DMS53 treated with DMSO at 0.1 percent for 48 hours (cell line): ENCODE measurements around the gene PWWP2A.

Source experiments
- DNase-seq: peaks from one replicate; lab custom pipeline; 2025; ENCODE audit not compliant: unreplicated experiment; lab: John Stamatoyannopoulos, UW

Gene PWWP2A

GRCh38 chr5:160133918-160134304, 14.7 kb upstream of the PWWP2A start:
- no peak for DNase-seq

GRCh38 chr5:160133071-160133917, 14.0 kb upstream of the PWWP2A start:
- DNase-seq = no peak

GRCh38 chr5:160129841-160130240, 10.6 kb upstream of the PWWP2A start:
- DNase-seq = no peak

GRCh38 chr5:160128632-160129031, 9.4 kb upstream of the PWWP2A start:
- no peak for DNase-seq

- no peak for DNase-seq
Measured at GRCh38 chr5:160119905-160120266, 636 bp upstream of the PWWP2A start.

GRCh38 chr5:160118349-160119141, 705 bp downstream of the PWWP2A start:
- DNase-seq = peak; percentile 6

GRCh38 chr5:160116991-160117390, 2.3 kb downstream of the PWWP2A start:
- no peak for DNase-seq

- no peak for DNase-seq
Measured at GRCh38 chr5:160108124-160108523, 11.1 kb downstream of the PWWP2A start.

- DNase-seq = peak; percentile 75
Measured at GRCh38 chr5:160105686-160106360, 13.4 kb downstream of the PWWP2A start.

- no peak for DNase-seq
Measured at GRCh38 chr5:160097991-160098390, 21.3 kb downstream of the PWWP2A start.

- DNase-seq = no peak
Measured at GRCh38 chr5:160096178-160096577, 23.1 kb downstream of the PWWP2A start.

- no peak for DNase-seq
Measured at GRCh38 chr5:160092960-160093707, 26.1 kb downstream of the PWWP2A start.

- no peak for DNase-seq
Measured at GRCh38 chr5:160092514-160092913, 26.7 kb downstream of the PWWP2A start.

- no peak for DNase-seq
Measured at GRCh38 chr5:160090059-160090458, 29.2 kb downstream of the PWWP2A start.

- no peak for DNase-seq
Measured at GRCh38 chr5:160089531-160089930, 29.7 kb downstream of the PWWP2A start.

GRCh38 chr5:160088805-160089204, 30.4 kb downstream of the PWWP2A start:
- DNase-seq = no peak

GRCh38 chr5:160087199-160087598, 32.1 kb downstream of the PWWP2A start:
- DNase-seq = no peak

GRCh38 chr5:160084144-160084543, 35.1 kb downstream of the PWWP2A start:
- DNase-seq = no peak

GRCh38 chr5:160083501-160083900, 35.7 kb downstream of the PWWP2A start:
- DNase-seq = no peak

GRCh38 chr5:160082614-160083500, 36.4 kb downstream of the PWWP2A start:
- DNase-seq = no peak
